Stimulated activated CD4-positive, alpha-beta T cell treated with anti-CD3 and anti-CD28 coated beads, Interleukin-4, amount 100 ng/mL, for 24 hours (primary cell): ENCODE measurements around the gene NUP37.
"Not testable (repeated sequence)": the region's sequence is repeated elsewhere in the genome, so short reads cannot be mapped to it uniquely, and the experiment has no call there.

Source experiments
- DNase-seq: peaks from one replicate; pipeline ENCODE4 v3.0.0-alpha.2; 2020

NUP37 gene

DNA sequence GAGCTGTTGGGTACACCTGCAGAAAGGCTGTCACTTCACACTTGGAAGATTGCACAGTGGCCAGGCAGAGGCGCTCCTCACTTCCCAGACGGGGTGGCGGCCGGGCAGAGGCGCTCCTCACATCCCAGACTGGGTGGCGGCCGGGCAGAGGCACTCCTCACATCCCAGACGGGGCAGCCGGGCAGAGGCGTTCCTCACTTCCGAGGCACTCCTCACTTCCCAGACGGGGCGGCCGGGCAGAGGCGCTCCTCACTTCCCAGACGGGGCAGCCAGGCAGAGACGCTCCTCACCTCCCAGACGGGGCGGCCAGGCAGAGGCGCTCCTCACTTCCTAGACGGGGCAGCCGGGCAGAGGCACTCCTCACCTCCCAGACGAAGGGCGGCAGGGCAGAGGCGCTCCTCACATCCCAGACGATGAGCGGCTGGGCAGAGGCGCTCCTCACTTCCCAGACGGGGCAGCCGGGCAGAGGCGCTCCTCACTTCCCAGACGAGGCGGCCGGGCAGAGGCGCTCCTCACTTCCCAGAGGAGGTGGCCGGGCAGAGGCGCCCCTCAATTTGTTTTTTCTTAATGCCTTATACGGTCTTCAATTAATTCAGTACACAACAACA, 30.6 kb downstream of the NUP37 start:
- not testable (repeated sequence) for DNase-seq

- no peak for DNase-seq
Measured at GRCh38 chr12:102080842-102081241, 39.1 kb downstream of the NUP37 start.

DNA sequence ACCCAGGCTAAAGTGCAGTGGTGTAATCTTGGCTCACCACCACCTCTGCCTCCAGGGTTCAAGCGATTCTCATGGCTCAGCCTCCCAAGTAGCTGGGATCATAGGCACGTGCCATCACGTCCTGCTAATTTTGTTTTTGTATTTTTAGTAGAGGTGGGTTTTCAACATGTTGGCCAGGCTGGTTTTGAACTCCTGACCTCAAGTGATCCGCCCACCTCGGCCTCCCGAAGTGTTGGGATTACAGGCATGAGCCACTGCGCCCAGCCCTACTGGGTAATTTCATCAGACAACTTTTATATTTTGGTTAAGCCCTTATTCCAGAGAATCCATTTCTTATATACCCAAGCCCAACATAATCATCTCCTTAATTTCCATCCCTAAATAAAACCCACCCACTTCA, 47.8 kb downstream of the NUP37 start:
- DNase-seq: not testable (repeated sequence)

GRCh38 chr12:102069707-102070106, 50.2 kb downstream of the NUP37 start:
- DNase-seq: no peak

- no peak for DNase-seq
Measured at GRCh38 chr12:102067574-102068258, 52.2 kb downstream of the NUP37 start.

DNA sequence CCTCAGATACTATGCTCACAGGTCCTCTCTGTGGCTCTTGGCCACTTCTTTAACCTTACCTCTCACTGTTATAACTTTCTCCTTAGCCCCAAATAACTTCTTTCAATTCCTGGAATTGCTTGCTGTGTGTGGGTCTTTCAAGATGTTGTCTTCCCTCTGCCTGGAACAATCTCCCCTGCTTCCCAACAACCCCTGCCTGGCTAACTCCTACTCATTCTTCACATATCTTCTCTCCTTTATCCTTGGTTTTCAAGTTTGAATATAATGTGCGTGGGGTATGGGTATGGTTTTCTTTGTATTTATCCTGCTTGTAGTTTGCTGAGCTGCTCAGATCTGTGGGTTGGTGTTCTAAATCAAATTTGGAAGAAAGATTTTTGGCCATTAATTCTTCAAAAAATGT, 55.4 kb downstream of the NUP37 start:
- DNase-seq: no peak

GRCh38 chr12:102063069-102063468, 56.8 kb downstream of the NUP37 start:
- DNase-seq: no peak

DNA sequence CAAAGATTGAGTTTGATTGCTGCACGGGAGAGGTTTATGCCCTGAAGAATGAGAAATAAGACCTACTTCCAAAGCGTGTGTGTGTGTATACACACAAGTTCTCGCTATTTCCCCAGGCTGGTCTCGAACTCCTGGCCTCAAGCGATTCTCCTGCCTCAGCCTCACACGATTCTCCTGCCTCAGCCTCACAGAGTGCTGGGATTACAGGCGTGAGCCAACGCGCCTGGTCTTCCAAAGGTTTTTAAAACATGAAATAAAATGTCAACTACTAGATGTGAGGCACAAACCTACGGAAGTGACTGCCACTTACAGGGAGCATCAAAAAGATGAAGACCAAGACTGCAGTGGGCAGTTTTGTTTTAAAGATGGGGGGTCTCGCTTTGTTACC, 57.5 kb downstream of the NUP37 start:
- no peak for DNase-seq

DNA sequence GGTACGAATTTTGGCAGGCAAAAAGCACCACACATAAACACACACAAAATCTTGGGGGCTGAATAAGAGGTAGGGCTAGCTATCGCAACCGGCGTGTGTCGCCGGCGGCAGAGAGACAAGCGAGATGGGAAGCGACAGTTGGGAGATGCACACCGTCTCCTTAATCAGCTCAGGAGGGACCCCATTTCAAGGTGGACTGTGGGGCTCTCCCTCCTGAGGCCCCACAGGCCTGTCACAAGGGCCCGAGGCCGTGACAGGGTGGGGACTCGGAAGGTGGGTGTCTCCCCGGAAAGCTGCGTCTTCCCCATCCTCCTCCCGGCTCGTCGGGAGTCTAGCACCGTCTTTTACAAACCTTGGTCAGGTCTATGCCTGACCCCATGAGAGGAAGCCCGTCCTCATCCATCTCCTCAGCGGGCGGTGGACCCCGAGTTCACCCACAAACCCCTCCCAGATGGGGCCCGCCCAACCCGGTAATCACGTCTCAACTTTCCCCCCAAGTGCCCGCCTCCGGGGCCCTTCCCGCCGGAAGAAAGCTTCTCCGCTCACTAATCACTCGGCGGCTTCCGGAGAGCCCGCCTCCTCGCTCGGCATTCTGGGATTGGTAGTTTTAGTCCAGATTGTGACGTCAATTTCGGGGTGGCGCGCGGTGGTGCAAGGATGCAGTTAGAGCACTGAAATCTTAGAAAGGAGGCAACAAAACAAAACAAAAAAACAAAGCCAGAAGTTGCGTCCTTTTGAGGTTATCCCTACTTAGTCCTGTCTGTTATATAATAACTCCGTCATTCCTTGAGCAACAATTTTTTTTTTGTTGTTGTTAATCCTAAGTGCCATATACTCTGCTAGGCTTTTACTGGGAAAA, 58.1 kb downstream of the NUP37 start, which contains the start of gene WASHC3:
TSS of gene WASHC3 (minus strand) at position 432 of the 859 bp plus-strand sequence. CDS start at position 403, 29 bp downstream.
- peak; percentile 96 for DNase-seq

DNA sequence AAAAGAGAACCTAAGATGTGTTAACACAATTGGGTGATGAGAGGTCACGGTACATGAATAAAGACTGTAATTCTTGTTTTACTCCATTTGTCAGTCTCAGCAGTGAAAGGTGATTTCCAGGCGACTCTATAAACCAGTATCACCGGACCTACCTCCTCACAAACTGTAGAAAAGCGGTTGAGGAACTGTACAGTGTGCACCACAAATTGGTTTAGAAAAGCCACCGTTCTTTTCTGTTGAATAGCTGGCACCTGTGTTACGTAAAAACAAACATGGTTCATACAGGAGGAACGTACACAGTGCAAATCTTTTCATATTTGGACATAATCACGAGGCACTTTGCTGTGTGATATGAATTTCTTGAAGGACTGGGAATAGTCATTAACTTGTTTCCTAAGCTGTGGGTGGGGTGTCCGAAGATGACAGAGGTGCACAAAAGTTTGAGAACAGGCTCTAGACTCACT, 58.8 kb downstream of the NUP37 start:
- DNase-seq: peak; percentile 12

DNA sequence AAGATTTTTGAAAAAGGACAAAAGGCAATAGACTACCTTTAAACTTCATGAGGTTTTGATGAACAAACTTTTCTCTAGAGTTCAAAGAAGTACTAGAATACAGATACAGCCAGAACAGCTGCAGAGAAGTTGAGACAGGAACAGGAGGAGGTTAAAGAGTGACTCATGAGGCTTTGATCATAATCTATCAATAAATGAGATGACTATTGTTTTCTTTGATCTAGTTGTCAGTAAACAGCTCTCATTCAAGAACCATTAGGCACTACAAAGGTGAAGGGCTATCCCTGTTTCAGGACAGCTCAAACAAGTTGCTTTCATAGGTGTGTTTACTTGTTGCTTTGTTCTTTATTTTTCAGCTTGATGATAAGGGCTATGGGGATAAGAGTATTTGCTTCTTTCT, 60.6 kb downstream of the NUP37 start:
- no peak for DNase-seq

DNA sequence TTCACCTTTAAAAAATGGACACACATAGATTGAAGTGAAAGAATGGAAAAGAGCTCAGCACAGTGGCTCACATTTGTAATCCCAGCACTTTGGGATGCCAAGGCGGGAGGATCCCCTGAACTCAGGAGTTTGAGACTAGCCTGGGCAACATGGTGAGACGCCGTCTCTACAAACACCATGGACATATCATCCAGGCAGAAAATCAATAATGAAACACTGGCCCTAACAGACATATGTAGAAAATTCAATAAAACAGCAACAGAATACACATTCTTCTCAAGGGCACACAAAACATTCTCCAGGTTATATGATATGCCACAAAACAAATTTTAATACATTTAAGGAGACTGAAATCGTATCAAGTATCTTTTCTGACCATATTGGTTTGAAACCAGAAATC, 65.6 kb downstream of the NUP37 start:
- no peak for DNase-seq

GRCh38 chr12:102053062-102053349, 66.9 kb downstream of the NUP37 start:
- DNase-seq: no peak

- DNase-seq: no peak
Measured at GRCh38 chr12:102052192-102053061, 67.5 kb downstream of the NUP37 start.

DNA sequence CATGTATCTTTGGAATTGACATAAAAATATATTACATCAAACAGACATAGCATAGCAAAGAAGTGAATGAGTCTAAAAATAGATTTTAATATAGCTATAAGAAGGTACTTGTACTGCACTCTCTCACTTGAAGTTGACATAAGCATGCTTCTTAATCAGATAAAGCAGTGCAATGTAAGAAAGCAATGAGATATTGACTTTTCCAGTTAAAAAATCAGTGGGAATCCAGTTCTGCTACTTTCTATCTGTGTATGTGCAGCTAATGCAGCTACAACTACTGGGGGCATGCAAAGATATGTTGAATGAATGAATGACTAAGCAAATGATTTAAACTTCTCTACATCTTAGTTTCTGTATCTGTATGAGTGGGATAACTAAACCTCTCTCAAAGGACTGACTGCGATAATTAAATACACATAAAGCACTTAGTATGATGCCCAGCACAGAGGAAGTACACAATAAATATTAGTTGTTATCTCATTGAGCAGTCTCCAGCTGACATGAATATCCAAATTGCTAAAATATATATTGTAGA, 68.4 kb downstream of the NUP37 start:
- no peak for DNase-seq

DNA sequence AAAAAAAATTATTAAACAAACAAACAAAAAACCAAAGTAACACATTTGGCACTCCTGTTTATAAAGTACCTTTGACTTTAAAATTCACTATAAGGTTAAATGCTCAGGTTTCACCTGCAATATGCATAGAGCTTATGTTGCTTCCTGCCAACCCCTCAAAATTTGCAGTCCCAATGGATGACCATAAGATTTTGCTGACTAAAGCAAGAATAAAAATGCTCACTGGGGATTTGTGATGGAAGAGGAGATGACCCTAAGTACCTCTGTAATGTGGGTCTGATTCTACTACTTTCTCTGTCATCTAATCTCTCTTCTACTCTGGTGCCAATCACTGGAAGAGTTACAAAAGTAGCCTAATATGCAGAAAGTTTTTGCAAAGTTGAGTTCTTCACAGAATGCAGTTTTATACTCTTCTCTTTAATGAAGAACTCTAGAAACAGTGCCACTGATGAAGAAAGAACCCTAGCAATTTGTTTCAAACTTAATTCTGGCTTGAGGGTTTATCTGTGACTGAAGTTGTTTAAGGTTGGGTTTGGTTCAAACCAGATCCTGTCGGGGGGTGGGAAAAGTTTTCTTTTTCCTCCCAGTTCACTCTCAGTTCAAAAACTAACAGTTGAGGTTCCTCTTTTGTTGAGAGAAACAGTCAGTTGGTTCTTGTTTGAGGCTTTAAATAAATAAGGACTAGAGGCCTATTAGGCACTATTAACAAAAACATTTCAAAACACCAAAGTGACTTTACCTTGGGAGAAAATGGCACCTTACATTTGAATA, 69.1 kb downstream of the NUP37 start:
- DNase-seq: no peak

- DNase-seq: no peak
Measured at GRCh38 chr12:102043928-102044327, 76.0 kb downstream of the NUP37 start.

GRCh38 chr12:102033991-102034745, 85.7 kb downstream of the NUP37 start:
- DNase-seq: no peak

DNA sequence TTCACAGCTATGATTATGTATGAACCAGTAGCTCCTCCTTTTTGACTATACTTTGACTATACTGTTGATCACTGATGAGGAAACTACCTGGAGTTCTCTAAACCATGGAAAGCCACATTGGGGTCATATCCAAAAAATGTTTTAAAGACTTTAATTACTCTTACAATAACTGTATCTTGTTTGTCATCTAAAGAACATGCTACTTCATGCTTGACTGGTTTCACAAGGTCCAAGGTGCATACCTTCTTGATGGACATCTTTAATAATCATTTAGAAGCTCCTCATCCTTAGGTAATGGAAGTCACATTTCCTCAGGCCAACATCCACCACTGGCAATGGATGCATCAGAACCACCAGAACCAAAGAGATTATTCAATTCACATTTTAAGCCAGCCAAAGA, 88.1 kb downstream of the NUP37 start:
- DNase-seq: no peak

GRCh38 chr12:102029141-102029540, 90.8 kb downstream of the NUP37 start:
- no peak for DNase-seq

DNA sequence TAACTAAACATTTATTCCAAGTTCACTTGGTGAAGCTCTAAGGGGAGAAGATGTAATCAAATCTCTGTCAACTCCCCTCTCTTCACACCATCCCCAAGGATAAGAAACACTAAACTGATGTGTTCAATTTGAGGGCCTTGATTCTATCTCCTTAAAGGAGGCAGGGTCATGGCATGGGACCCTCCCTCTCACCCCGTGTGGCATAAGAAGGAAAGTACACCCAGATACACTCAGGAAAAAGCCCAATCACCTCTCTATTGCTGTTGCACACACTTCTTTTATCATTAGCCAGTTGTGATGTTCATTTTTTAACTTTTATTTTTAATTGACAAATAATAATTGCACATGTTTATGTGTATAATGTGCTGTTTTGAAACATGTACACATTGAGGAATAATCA, 93.2 kb downstream of the NUP37 start:
- no peak for DNase-seq
